H1 (cell line): ENCODE data around the gene DENND2C. TPM values are rescaled to one million over a fixed set of nuclear protein-coding genes. Genes with fewer than 3 reads are reported as not detected.
A peak's percentile ranks its signal among the peaks of the same experiment; 100 is the strongest.

Source experiments
- CTCF ChIA-PET: fragments of 300-600 bp; sonication (Branson Sonifier 250); formaldehyde crosslinking; loops from one replicate; lab custom pipeline; 2021; ENCODE audit not compliant: partially characterized antibody; lab: Charles Lee
- POLR2A ChIA-PET: fragments of 300-600 bp; sonication (Branson Sonifier 250); formaldehyde crosslinking; loops from one replicate; lab custom pipeline; 2021; ENCODE audit warnings: inconsistent platforms; ENCODE audit not compliant: partially characterized antibody; lab: Charles Lee
- DNase-seq, 2 experiments: peaks; one replicate each; pipeline versions ENCODE4 v3.0.0 to v3.0.0-alpha.2; 2010 to 2022; ENCODE audit warnings: low spot score in 2 of 2, low read depth in 1 of 2, mixed read lengths in 1 of 2
- FAIRE-seq: peaks from 2 replicates; lab custom pipeline; 2011; peaks lifted over from hg19 to GRCh38; lab: Jason Lieb, UNC
- H2AFZ ChIP-seq: 2 replicates; pipeline ENCODE4 v1.8.1; 2012; ENCODE audit warnings: low read length, inconsistent platforms
- H2AK5ac ChIP-seq: 2 replicates; pipeline ENCODE4 v1.6.1; 2013; ENCODE audit warnings: low read depth, low read length
- H2BK120ac ChIP-seq: replicated peaks from 2 replicates; pipeline ENCODE3; 2013; ENCODE audit warnings: low read depth, low read length, inconsistent platforms
- H2BK12ac ChIP-seq: 2 replicates; pipeline ENCODE4 v1.6.1; 2013; ENCODE audit warnings: low read depth, low read length
- H2BK15ac ChIP-seq: 2 replicates; pipeline ENCODE4 v1.6.1; 2013; ENCODE audit warnings: low read length
- H2BK20ac ChIP-seq: 2 replicates; pipeline ENCODE4 v1.6.1; 2013; ENCODE audit warnings: low read length
- H2BK5ac ChIP-seq: 2 replicates; pipeline ENCODE4 v1.6.1; 2013; ENCODE audit warnings: low read depth, low read length
- H3K14ac ChIP-seq: 2 replicates; pipeline ENCODE4 v1.6.1; 2013; ENCODE audit warnings: inconsistent platforms; ENCODE audit not compliant: insufficient read length
- H3K18ac ChIP-seq: 2 replicates; pipeline ENCODE4 v1.6.1; 2013; ENCODE audit warnings: low read length; ENCODE audit errors: extremely low read depth
- H3K23ac ChIP-seq: 2 replicates; pipeline ENCODE4 v1.6.1; 2013; ENCODE audit warnings: inconsistent platforms; ENCODE audit not compliant: insufficient read length
- H3K23me2 ChIP-seq: 2 replicates; pipeline ENCODE4 v1.6.1; 2013; ENCODE audit warnings: low read depth, low read length
- H3K27ac ChIP-seq: 2 replicates; pipeline ENCODE4 v1.6.1; 2011; ENCODE audit warnings: low read depth, low read length, inconsistent platforms
- H3K27me3 ChIP-seq, 4 experiments: replicated peaks in 1 of 4; 1 replicate in 1 of 4; 2 replicates in 3 of 4; pipeline versions ENCODE4 v1.6.1 to v1.8.1; 2011 to 2013; ENCODE audit warnings: low read length in 3 of 4, mild to moderate bottlenecking in 3 of 4, inconsistent platforms in 2 of 4, mixed read lengths in 2 of 4, moderate library complexity in 1 of 4; ENCODE audit not compliant: control insufficient read depth in 3 of 4, insufficient read depth in 3 of 4; ENCODE audit errors: extremely low read depth in 1 of 4
- H3K36me3 ChIP-seq, 4 experiments: 2 replicates each; pipeline versions ENCODE4 v1.6.1 to v1.8.1; 2011 to 2013; ENCODE audit warnings: mild to moderate bottlenecking in 4 of 4, low read length in 3 of 4, moderate library complexity in 2 of 4, control low read depth in 1 of 4, inconsistent platforms in 1 of 4; ENCODE audit not compliant: insufficient read depth in 4 of 4, control insufficient read depth in 2 of 4
- H3K4ac ChIP-seq: replicated peaks from 2 replicates; pipeline ENCODE3; 2013; ENCODE audit warnings: low read length, low read depth, mixed read lengths, inconsistent platforms; ENCODE audit not compliant: insufficient read length
- H3K4me1 ChIP-seq, 4 experiments: replicated peaks in 1 of 4; 1 replicate in 1 of 4; 2 replicates in 3 of 4; pipeline versions ENCODE4 v1.6.1 to v1.8.1; 2011 to 2013; ENCODE audit warnings: low read length in 3 of 4, inconsistent platforms in 2 of 4, mixed read lengths in 1 of 4; ENCODE audit not compliant: insufficient read depth in 4 of 4, control insufficient read depth in 3 of 4
- H3K4me2 ChIP-seq, 2 experiments: 2 replicates each; pipeline versions ENCODE4 v1.6.1 to v1.8.1; 2011 to 2013; ENCODE audit warnings: low read depth in 2 of 2, low read length in 2 of 2, control low read depth in 1 of 2, inconsistent platforms in 1 of 2, mild to moderate bottlenecking in 1 of 2; ENCODE audit not compliant: insufficient read depth in 1 of 2
- H3K4me3 ChIP-seq, 4 experiments: fragments of 200-600, 300-600 bp in 1 of 4; sonication (generic), shearing (Covaris generic), sonication (Bioruptor Twin) in 1 of 4; 2 replicates each; pipeline versions ENCODE4 v1.5.1 to v1.8.1; 2011 to 2016; ENCODE audit warnings: low read length in 4 of 4, low read depth in 3 of 4, control low read depth in 2 of 4, inconsistent platforms in 2 of 4, mild to moderate bottlenecking in 2 of 4, mixed read lengths in 1 of 4, moderate library complexity in 1 of 4; ENCODE audit not compliant: insufficient read depth in 2 of 4; ENCODE audit errors: extremely low read depth in 1 of 4
- H3K56ac ChIP-seq: replicated peaks from 2 replicates; pipeline ENCODE3; 2013; ENCODE audit warnings: low read depth, mild to moderate bottlenecking, mixed read lengths, low read length, inconsistent platforms; ENCODE audit not compliant: insufficient read length
- H3K79me1 ChIP-seq: 2 replicates; pipeline ENCODE4 v1.6.1; 2013; ENCODE audit warnings: low read depth, low read length, control low read depth
- H3K79me2 ChIP-seq, 2 experiments: 2 replicates each; pipeline versions ENCODE4 v1.6.1 to v1.8.1; 2012 to 2013; ENCODE audit warnings: low read length in 2 of 2, mild to moderate bottlenecking in 2 of 2, inconsistent platforms in 1 of 2; ENCODE audit not compliant: insufficient read depth in 2 of 2, control insufficient read depth in 1 of 2
- H3K9ac ChIP-seq, 4 experiments: replicated peaks in 1 of 4; 1 replicate in 1 of 4; 2 replicates in 3 of 4; pipeline versions ENCODE4 v1.6.1 to v1.8.1; 2011 to 2013; ENCODE audit warnings: low read depth in 3 of 4, low read length in 3 of 4, control low read depth in 2 of 4, mild to moderate bottlenecking in 2 of 4, moderate library complexity in 2 of 4, inconsistent platforms in 1 of 4; ENCODE audit errors: extremely low read depth in 1 of 4
- H3K9me3 ChIP-seq, 2 experiments: 2 replicates each; pipeline versions ENCODE4 v1.6.1 to v1.8.1; 2012 to 2013; ENCODE audit warnings: mild to moderate bottlenecking in 2 of 2, moderate library complexity in 2 of 2, control low read depth in 1 of 2, inconsistent platforms in 1 of 2, low read depth in 1 of 2, low read length in 1 of 2, mixed read lengths in 1 of 2; ENCODE audit not compliant: insufficient read depth in 2 of 2
- H4K20me1 ChIP-seq, 2 experiments: replicated peaks in 1 of 2; 2 replicates each; pipeline versions ENCODE3 to v1.8.1; 2011 to 2013; ENCODE audit warnings: inconsistent platforms in 2 of 2, low read length in 2 of 2, mild to moderate bottlenecking in 1 of 2; ENCODE audit not compliant: insufficient read depth in 2 of 2, control insufficient read depth in 1 of 2
- H4K5ac ChIP-seq: 2 replicates; pipeline ENCODE4 v1.6.1; 2013; ENCODE audit warnings: low read length, low read depth, mixed read lengths, inconsistent platforms; ENCODE audit not compliant: insufficient read length
- H4K8ac ChIP-seq: 2 replicates; pipeline ENCODE4 v1.8.0; 2013; ENCODE audit warnings: mild to moderate bottlenecking, moderate library complexity, low read length, inconsistent platforms; ENCODE audit not compliant: insufficient read depth; ENCODE audit errors: extremely low read depth
- H4K91ac ChIP-seq: replicated peaks from 2 replicates; pipeline ENCODE3; 2013; ENCODE audit warnings: low read length, mixed read lengths, inconsistent platforms; ENCODE audit not compliant: insufficient read length
- EGR1 ChIP-seq: IDR thresholded peaks from 2 replicates; pipeline ENCODE4 v1.6.1; 2011; ENCODE audit warnings: low read depth, low read length, borderline replicate concordance
- RAD21 ChIP-seq, 2 experiments: IDR thresholded peaks in 1 of 2; conservative IDR thresholded peaks in 1 of 2; 2 replicates each; pipeline ENCODE4 v1.6.1; 2011; ENCODE audit warnings: low read depth in 2 of 2, low read length in 2 of 2, improper control_type of control experiment in 1 of 2, inconsistent platforms in 1 of 2, mild to moderate bottlenecking in 1 of 2, moderate library complexity in 1 of 2
- TEAD4 ChIP-seq: IDR thresholded peaks from 2 replicates; pipeline ENCODE4 v1.6.1; 2012; ENCODE audit warnings: low read depth, low read length, inconsistent platforms, mixed read lengths
- WGBS, 2 experiments: shearing (Covaris generic) in 1 of 2; methylation state at CpG; one replicate each; pipeline versions ENCODE4 v1.1.6 to v1.1.7; 2013 to 2015; ENCODE audit warnings: low lambda C conversion rate in 2 of 2, mixed read lengths in 2 of 2, inconsistent platforms in 1 of 2, low coverage in 1 of 2, missing lambda C conversion rate in 1 of 2; ENCODE audit not compliant: insufficient replicate concordance in 2 of 2, insufficient coverage in 1 of 2, insufficient read length in 1 of 2; ENCODE audit errors: extremely low coverage in 1 of 2, missing lambda C conversion rate in 1 of 2; 5-methylcytosine and 5-hydroxymethylcytosine counted together
- polyA plus RNA-seq, 7 experiments: library from polyadenylated mRNA; depleted of rRNA in 3 of 7; stranded (reverse) in 5 of 7; unstranded in 2 of 7; fragments of >200 nt in 5 of 7; fragments of 200-250 nt in 2 of 7; gene quantifications; 1 replicate in 5 of 7; 2 replicates in 1 of 7; 4 replicates in 1 of 7; pipeline versions ENCODE4 v1.2.1 to v1.2.3, GENCODE V29; 2011 to 2013; ENCODE audit warnings: missing spikeins in 2 of 7, mixed read lengths in 2 of 7
- total RNA-seq: library from RNA; stranded (reverse); fragmentation: NEBNext Ultra II Directional; extraction: Animal tissue kit (Norgen Biotek cat#: 25700); gene quantifications from 2 replicates; pipeline ENCODE4 v1.2.1, GENCODE V29; 2021
- TF ChIP-seq, protein P1 (sequence below), 3 experiments: IDR thresholded peaks; 1 replicate in 2 of 3; 2 replicates in 1 of 3; pipeline versions ENCODE4 v1.5.1 to v1.6.1; 2011; ENCODE audit warnings: low read length in 3 of 3, mild to moderate bottlenecking in 3 of 3, inconsistent platforms in 2 of 3, low read depth in 1 of 3, moderate library complexity in 1 of 3; ENCODE audit not compliant: insufficient read depth in 1 of 3; ENCODE audit errors: control extremely low read depth in 1 of 3

Gene DENND2C
- total and polyA plus RNA-seq, 2 of the 8 experiments (the other 6 are each of a cell fraction or from before 2014, with no cell fraction given), result 1.8 to 5.5 TPM

GRCh38 chr1:114551400-114551799, 118.4 kb downstream of the DENND2C start:
- H3K27me3 ChIP-seq, result no peaks in the 10 kb centered on the region

More at GRCh38 chr1:114551400-114551799, 118.4 kb downstream of the DENND2C start:
- Histone ChIP-seq H3K23ac (no peak overlapping the region), H3K4me2 (no peak overlapping the region), H3K23me2 (no peaks in the 10 kb centered on the region), H3K4me3 (no peak overlapping the region), H4K91ac (no peak overlapping the region), H3K9ac (no peak overlapping the region), H3K14ac (no peak overlapping the region), H2BK15ac (no peak overlapping the region), H3K4ac (no peak overlapping the region), H4K20me1 (no peaks in the 10 kb centered on the region), H3K4me1 (no peaks in the 10 kb centered on the region), H2BK120ac (no peak overlapping the region), H4K5ac (no peak overlapping the region), H3K56ac (no peak overlapping the region), H2AK5ac (no peak overlapping the region), H3K36me3 (no peaks in the 10 kb centered on the region), H2BK20ac (no peak overlapping the region), H3K79me2 (no peaks in the 10 kb centered on the region), H4K8ac (no peak overlapping the region), H2BK12ac (no peak overlapping the region), H2AFZ (no peak overlapping the region), H3K9me3 (no peaks in the 10 kb centered on the region), H3K79me1 (no peaks in the 10 kb centered on the region), H2BK5ac (no peak overlapping the region), H3K27ac (no peak overlapping the region), H3K18ac (no peak overlapping the region)
- ChIA-PET CTCF (interaction anchor here (1.1 kb wide), 1 partner anchor 17 kb away, joined by 3 read pairs; no protein-coding TSS in a partner anchor), POLR2A (no interaction called here)
- TF ChIP-seq RAD21 (IDR thresholded peaks at IDR 0.05 in 1 of 2, conservative IDR thresholded peaks at IDR 0.05 in 1 of 2; ENCODE audit: low read depth in 2 of 2, low read length in 2 of 2) (peak in 1 of 2 experiments; percentile 21; a peak in 1 of 4 replicates), EGR1 (no peak), TEAD4 (peak; percentile 84)
- TF ChIP-seq, protein P1, sequence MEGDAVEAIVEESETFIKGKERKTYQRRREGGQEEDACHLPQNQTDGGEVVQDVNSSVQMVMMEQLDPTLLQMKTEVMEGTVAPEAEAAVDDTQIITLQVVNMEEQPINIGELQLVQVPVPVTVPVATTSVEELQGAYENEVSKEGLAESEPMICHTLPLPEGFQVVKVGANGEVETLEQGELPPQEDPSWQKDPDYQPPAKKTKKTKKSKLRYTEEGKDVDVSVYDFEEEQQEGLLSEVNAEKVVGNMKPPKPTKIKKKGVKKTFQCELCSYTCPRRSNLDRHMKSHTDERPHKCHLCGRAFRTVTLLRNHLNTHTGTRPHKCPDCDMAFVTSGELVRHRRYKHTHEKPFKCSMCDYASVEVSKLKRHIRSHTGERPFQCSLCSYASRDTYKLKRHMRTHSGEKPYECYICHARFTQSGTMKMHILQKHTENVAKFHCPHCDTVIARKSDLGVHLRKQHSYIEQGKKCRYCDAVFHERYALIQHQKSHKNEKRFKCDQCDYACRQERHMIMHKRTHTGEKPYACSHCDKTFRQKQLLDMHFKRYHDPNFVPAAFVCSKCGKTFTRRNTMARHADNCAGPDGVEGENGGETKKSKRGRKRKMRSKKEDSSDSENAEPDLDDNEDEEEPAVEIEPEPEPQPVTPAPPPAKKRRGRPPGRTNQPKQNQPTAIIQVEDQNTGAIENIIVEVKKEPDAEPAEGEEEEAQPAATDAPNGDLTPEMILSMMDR (IDR thresholded peaks at IDR 0.05; ENCODE audit: control extremely low read depth in 1 of 3, insufficient read depth in 1 of 3, low read depth in 1 of 3, low read length in 3 of 3), result 0 out of 4 replicates have a peak, but pooled peaks of 1 of the 3 experiments have one; percentile 2
- DNase-seq (no peak), FAIRE-seq (no peak)
- 76% methylated on average over 4 of the region's 4 CpGs; no CpG with 5 or more reads in 1 of the 2 experiments for WGBS, 2 experiments
